Sigmoid colon (tissue), 4 donors: Measurements from ENCODE around the gene ACER1.

Source experiments
- CTCF ChIP-seq, 4 experiments: fragments of 450-650 bp in 3 of 4; fragments of 200-600 bp in 1 of 4; IDR thresholded peaks; one replicate each; pipeline ENCODE4 v1.5.1; 2016 to 2019; ENCODE audit warnings: antibody characterized with exemption in 4 of 4, mild to moderate bottlenecking in 3 of 4, moderate library complexity in 2 of 4
- EP300 ChIP-seq, 4 donors: sonication (generic); formaldehyde crosslinking; IDR thresholded peaks; one replicate each; pipeline ENCODE4 v1.6.1; 2017; ENCODE audit warnings: antibody characterized with exemption in 4 of 4
- POLR2A ChIP-seq, 2 donors: fragments of 450-650 bp; IDR thresholded peaks; one replicate each; pipeline ENCODE4 v1.6.1; 2016; ENCODE audit warnings: antibody characterized with exemption in 2 of 2, mild to moderate bottlenecking in 2 of 2, moderate library complexity in 2 of 2

DNA sequence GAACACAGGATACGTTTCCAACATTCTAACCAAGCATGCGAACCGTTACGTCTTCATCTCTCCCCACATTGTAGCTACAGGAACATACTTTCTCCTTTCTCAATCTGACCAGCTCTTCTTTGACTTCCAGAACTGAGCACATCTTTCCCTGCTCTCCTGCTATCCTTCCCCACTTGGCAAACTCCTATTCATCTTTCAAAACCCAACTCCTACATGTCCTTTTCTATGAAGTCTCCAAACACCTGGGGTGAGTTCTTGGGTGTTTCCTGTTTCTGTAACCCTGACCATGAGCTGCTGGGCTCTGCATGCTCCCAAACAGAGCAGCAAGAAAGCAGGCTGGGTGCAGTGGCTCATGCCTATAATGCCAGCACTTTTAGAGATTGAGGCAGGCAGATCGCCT is 6.6 kb downstream of the ACER1 start:
- TF ChIP-seq CTCF (IDR thresholded peaks at IDR 0.05) (no peak), POLR2A (IDR thresholded peaks at IDR 0.05) (no peak), EP300 (IDR thresholded peaks at IDR 0.05) (no peak)
